ENCODE measurements around the gene GUCY1B1.

- TF ChIP-seq GATA2 (IDR thresholded peaks at IDR 0.05; ENCODE audit: low read depth, low read length): no peak
- no peak for TF ChIP-seq GATA3 (IDR thresholded peaks at IDR 0.05; ENCODE audit: low read depth, low read length)
Observed at GRCh38 chr4:155765149-155765548, 6.3 kb downstream of the GUCY1B1 start.
